Endothelial cell (in vitro differentiated cells): ENCODE data around the gene ARHGAP5. TPM values are rescaled to one million over a fixed set of nuclear protein-coding genes. Genes with fewer than 3 reads are reported as not detected.
"Not testable (repeated sequence)": the region's sequence is repeated elsewhere in the genome, so short reads cannot be mapped to it uniquely, and the experiment has no call there.

Source experiments
- DNase-seq: peaks from one replicate; pipeline ENCODE4 v3.0.0; 2021; ENCODE audit warnings: low spot score
- H3K27ac Mint-ChIP-seq: one replicate; pipeline ENCODE4 v1.8.0; 2021; ENCODE audit warnings: mixed read lengths, inconsistent platforms; ENCODE audit not compliant: unreplicated experiment
- H3K27me3 Mint-ChIP-seq: one replicate; pipeline ENCODE4 v1.8.0; 2021; ENCODE audit warnings: mild to moderate bottlenecking, moderate library complexity, mixed read lengths, inconsistent platforms; ENCODE audit not compliant: unreplicated experiment
- H3K36me3 Mint-ChIP-seq: one replicate; pipeline ENCODE4 v1.8.0; 2021; ENCODE audit warnings: mild to moderate bottlenecking, low read depth, mixed read lengths, inconsistent platforms; ENCODE audit not compliant: unreplicated experiment
- H3K4me1 Mint-ChIP-seq: one replicate; pipeline ENCODE4 v1.8.0; 2021; ENCODE audit warnings: mild to moderate bottlenecking, mixed read lengths, inconsistent platforms; ENCODE audit not compliant: unreplicated experiment
- H3K4me3 Mint-ChIP-seq: one replicate; pipeline ENCODE4 v1.8.0; 2021; ENCODE audit warnings: mild to moderate bottlenecking, mixed read lengths, inconsistent platforms; ENCODE audit not compliant: unreplicated experiment
- H3K9me3 Mint-ChIP-seq: one replicate; pipeline ENCODE4 v1.8.0; 2021; ENCODE audit warnings: mixed read lengths, inconsistent platforms; ENCODE audit not compliant: unreplicated experiment
- total RNA-seq: library from RNA; stranded (reverse); fragmentation: NEBNext Ultra II Directional; extraction: Animal tissue kit (Norgen Biotek cat#: 25700); gene quantifications from one replicate; pipeline ENCODE4 v1.2.1, GENCODE V29; 2021; ENCODE audit not compliant: unreplicated experiment
- TF ChIP-seq, protein P1 (sequence below): fragments of 200-600 bp; sonication (generic); IDR thresholded peaks from one replicate; pipeline ENCODE4 v1.5.0; 2021; ENCODE audit warnings: antibody characterized with exemption; ENCODE audit not compliant: unreplicated experiment

ARHGAP5 gene
- total RNA-seq, 1 donor from 2014 or later: 78.4 TPM

DNA sequence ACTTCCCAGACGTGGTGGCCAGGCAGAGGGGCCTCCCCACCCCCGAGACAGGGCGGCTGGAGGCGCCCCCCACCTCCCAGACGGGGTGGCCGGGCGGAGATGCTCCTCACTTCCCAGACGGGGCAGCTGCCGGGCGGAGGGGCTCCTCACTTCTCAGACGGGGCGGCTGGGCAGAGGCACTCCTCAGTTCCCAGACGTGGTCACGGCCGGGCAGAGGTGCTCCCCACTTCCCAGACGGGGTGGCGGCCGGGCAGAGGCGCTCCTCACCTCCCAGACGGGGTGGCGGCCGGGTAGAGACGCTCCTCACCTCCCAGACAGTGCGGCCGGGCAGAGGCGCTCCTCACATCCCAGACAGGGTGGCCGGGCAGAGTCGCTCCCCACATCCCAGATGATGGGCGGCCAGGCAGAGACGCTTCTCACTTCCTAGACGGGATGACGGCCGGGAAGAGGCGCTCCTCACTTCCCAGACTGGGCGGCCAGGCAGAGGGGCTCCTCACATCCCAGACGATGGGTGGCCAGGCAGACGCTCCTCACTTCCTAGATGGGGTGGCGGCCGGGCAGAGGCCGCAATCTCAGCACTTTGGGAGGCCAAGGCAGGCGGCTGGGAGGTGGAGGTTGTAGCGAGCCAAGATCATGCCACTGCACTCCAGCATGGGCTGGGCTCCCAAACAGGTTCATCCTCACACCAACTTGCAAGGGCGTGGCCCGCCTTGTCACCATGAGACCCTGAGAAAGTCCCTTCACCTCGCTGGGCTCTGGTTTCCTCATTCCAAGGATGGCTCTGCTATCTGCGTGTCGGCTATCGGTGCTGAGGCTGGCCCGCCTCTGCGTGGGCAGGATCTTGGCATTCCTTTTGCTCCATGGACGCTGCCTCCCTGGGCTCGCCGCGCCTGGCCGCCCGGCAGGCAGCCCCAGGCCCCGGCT, 50.9 kb downstream of the ARHGAP5 start:
- DNase-seq, H3K27ac Mint-ChIP-seq, H3K4me3 Mint-ChIP-seq, H3K4me1 Mint-ChIP-seq, H3K27me3 Mint-ChIP-seq, H3K9me3 Mint-ChIP-seq: not testable (repeated sequence)
- H3K36me3 Mint-ChIP-seq: peaks cover 49% of the 10 kb centered on the region

DNA sequence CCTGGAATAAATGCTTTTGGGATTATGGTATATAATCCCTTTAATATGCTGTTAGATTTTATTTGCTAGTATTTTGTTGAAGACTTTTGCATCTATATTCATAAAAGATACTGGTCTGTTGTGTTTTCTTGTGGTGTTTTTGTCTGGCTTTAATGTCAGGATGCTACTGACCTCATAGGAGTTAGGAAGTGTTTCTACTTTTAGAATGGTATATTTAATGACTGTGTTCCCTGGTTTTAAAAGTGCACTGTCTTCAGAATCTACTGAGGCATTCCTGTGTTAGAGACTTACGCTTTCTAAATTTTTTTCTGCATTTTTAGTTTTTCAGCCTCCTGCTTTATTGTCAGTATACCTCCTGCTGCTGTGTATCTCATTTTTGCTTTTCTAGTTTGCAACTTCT, 51.6 kb downstream of the ARHGAP5 start:
- TF ChIP-seq, protein P1, sequence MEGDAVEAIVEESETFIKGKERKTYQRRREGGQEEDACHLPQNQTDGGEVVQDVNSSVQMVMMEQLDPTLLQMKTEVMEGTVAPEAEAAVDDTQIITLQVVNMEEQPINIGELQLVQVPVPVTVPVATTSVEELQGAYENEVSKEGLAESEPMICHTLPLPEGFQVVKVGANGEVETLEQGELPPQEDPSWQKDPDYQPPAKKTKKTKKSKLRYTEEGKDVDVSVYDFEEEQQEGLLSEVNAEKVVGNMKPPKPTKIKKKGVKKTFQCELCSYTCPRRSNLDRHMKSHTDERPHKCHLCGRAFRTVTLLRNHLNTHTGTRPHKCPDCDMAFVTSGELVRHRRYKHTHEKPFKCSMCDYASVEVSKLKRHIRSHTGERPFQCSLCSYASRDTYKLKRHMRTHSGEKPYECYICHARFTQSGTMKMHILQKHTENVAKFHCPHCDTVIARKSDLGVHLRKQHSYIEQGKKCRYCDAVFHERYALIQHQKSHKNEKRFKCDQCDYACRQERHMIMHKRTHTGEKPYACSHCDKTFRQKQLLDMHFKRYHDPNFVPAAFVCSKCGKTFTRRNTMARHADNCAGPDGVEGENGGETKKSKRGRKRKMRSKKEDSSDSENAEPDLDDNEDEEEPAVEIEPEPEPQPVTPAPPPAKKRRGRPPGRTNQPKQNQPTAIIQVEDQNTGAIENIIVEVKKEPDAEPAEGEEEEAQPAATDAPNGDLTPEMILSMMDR: no peak
- Mint-ChIP-seq H3K4me3 (peak overlapping the region; percentile 70), H3K27me3 (peaks cover 6% of the 10 kb centered on the region), H3K36me3 (peaks cover 53% of the 10 kb centered on the region), H3K9me3 (peaks cover 9% of the 10 kb centered on the region), H3K4me1 (peaks cover 6% of the 10 kb centered on the region), H3K27ac (no peak overlapping the region)
- DNase-seq: no peak

DNA sequence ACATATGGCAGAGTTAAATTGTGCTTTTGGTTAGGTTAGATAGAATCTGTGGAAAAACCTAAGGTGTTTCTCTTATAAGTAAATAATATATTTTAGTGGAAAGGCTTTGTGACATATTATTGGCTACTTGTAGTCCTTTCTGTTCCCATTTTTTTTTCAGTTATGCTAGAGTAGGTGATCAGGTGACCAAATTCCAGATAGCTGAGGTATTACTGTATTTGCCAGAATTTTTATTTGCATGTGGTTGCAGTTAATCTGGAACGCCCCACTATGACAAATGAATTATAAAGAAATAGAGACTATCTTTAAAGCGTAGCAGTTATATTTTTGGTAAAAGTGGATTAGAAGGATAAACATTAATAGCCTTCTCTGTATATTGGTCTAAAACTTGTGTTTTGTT, 52.0 kb downstream of the ARHGAP5 start:
- Mint-ChIP-seq H3K4me1 (peaks cover 6% of the 10 kb centered on the region), H3K4me3 (peak overlapping the region; percentile 70), H3K27me3 (peaks cover 4% of the 10 kb centered on the region), H3K36me3 (peaks cover 55% of the 10 kb centered on the region), H3K27ac (no peak overlapping the region), H3K9me3 (peaks cover 9% of the 10 kb centered on the region)
- TF ChIP-seq, protein P1: no peak
- DNase-seq: no peak

DNA sequence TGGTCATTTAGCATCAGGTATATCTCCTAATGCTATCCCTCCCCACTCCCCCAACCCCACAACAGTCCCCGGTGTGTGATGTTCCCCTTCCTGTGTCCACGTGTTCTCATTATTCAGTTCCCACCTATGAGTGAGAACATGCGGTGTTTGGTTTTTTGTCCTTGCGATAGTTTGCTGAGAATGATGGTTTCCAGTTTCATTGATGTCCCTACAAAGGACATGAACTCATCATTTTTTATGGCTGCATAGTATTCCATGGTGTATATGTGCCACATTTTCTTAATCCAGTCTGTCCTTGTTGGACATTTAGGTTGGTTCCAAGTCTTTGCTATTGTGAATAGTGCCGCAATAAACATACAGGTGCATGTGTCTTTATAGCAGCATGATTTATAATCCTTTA, 54.6 kb downstream of the ARHGAP5 start:
- H3K27me3 Mint-ChIP-seq, H3K9me3 Mint-ChIP-seq, H3K4me3 Mint-ChIP-seq, H3K4me1 Mint-ChIP-seq, DNase-seq: not testable (repeated sequence)
- Mint-ChIP-seq H3K36me3 (peaks cover 56% of the 10 kb centered on the region), H3K27ac (peak overlapping the region; percentile 42)

DNA sequence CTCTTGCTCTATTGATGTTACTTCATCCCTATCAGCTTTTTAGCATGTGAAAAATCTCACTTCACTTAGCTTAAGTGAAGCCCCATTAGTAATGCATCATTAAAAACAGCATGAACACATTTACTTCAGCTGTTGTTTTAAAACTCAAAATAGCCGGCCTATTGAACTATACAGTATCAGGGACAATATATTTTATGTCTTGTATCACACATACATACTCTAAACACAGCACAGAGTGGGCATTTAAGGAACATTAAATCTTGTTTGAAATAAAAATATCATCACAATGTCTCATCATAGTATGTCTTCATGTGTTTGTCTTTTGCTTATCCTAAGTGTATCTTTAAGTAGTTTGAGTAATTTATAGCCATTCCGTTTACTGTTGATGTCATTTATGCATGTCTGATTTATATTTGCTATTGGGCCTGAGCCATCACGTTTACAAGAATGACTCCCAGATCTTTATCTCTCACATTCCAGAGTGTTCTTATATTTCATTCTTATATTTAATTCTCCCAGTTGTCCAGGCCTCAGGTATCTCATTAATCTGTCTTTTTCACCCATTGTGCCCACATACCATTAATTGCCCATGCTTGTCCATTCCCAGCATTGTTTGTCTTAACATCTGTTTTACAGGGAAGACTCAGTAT, 57.5 kb downstream of the ARHGAP5 start:
- Mint-ChIP-seq H3K36me3 (peaks cover 60% of the 10 kb centered on the region), H3K4me3 (no peak overlapping the region), H3K27ac (no peak overlapping the region), H3K9me3 (peaks cover 4% of the 10 kb centered on the region), H3K27me3 (peaks cover 2% of the 10 kb centered on the region), H3K4me1 (peaks cover 6% of the 10 kb centered on the region)
- TF ChIP-seq, protein P1: no peak
- no peak for DNase-seq
